Measurements from ENCODE around the gene ENOSF1.

Gene ENOSF1

GRCh38 chr18:629269-630150 lies 82.9 kb downstream of the ENOSF1 start:
- DNase-seq: peak; percentile 28

GRCh38 chr18:627231-627630 lies 85.2 kb downstream of the ENOSF1 start:
- DNase-seq: no peak

- peak; percentile 81 for DNase-seq
Observed at GRCh38 chr18:623761-624620, 88.4 kb downstream of the ENOSF1 start.

GRCh38 chr18:622289-622688 lies 90.1 kb downstream of the ENOSF1 start:
- DNase-seq: no peak

- no peak for DNase-seq
Observed at GRCh38 chr18:621291-622043, 91.0 kb downstream of the ENOSF1 start.
